Measurements from ENCODE around the gene COL8A2.
A peak's percentile ranks its signal among the peaks of the same experiment; 100 is the strongest.

Gene COL8A2

GRCh38 chr1:36097693-36098585, 27.1 kb downstream of the COL8A2 start:
- no peak for TF ChIP-seq HOXC10 (CRISPR knock-in tag; IDR thresholded peaks at IDR 0.05)
- no peak for TF ChIP-seq SP3 (tag by site-specific recombination; IDR thresholded peaks at IDR 0.05)
- no peak for TF ChIP-seq ZNF776 (tag by site-specific recombination; IDR thresholded peaks at IDR 0.05; ENCODE audit: borderline replicate concordance)
- no peak for TF ChIP-seq ZBTB7A (tag by site-specific recombination; IDR thresholded peaks at IDR 0.05; ENCODE audit: low read depth)
- no peak for TF ChIP-seq PRDM4 (tag by site-specific recombination; IDR thresholded peaks at IDR 0.05)
- no peak for TF ChIP-seq ZNF266 (tag by site-specific recombination; IDR thresholded peaks at IDR 0.05; ENCODE audit: low read depth)
- TF ChIP-seq, protein P1, sequence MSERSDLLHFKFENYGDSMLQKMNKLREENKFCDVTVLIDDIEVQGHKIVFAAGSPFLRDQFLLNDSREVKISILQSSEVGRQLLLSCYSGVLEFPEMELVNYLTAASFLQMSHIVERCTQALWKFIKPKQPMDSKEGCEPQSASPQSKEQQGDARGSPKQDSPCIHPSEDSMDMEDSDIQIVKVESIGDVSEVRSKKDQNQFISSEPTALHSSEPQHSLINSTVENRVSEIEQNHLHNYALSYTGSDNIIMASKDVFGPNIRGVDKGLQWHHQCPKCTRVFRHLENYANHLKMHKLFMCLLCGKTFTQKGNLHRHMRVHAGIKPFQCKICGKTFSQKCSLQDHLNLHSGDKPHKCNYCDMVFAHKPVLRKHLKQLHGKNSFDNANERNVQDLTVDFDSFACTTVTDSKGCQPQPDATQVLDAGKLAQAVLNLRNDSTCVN (tag by site-specific recombination; optimal IDR thresholded peaks at IDR 0.05) = no peak
- TF ChIP-seq, protein P2, sequence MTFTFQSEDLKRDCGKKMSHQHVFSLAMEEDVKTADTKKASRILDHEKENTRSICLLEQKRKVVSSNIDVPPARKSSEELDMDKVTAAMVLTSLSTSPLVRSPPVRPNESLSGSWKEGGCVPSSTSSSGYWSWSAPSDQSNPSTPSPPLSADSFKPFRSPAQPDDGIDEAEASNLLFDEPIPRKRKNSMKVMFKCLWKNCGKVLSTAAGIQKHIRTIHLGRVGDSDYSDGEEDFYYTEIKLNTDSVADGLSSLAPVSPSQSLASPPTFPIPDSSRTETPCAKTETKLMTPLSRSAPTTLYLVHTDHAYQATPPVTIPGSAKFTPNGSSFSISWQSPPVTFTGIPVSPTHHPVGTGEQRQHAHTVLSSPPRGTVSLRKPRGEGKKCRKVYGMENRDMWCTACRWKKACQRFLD (tag by site-specific recombination; IDR thresholded peaks at IDR 0.05) = no peak
- TF ChIP-seq ZNF184 (tag by site-specific recombination; IDR thresholded peaks at IDR 0.05) = no peak
- no peak for TF ChIP-seq ZNF792 (tag by site-specific recombination; IDR thresholded peaks at IDR 0.05)
- TF ChIP-seq ZNF311 (tag by site-specific recombination; IDR thresholded peaks at IDR 0.05; ENCODE audit: borderline replicate concordance) = no peak
- no peak for TF ChIP-seq ZNF449 (tag by site-specific recombination; IDR thresholded peaks at IDR 0.05)
- no peak overlapping the region for H3K27ac ChIP-seq (ENCODE audit: extremely low read depth, low read depth, low read length)
- H3K4me3 ChIP-seq (ENCODE audit: low read depth, low read length) = no peak overlapping the region
- H3K36me3 ChIP-seq (ENCODE audit: control insufficient read depth in 2 of 2, insufficient read depth in 1 of 2, low read length in 2 of 2) = peaks cover 0 to 41% of the 10 kb centered on the region in 2 experiments; a peak in 1 of 3 replicates
- CTCF ChIA-PET = interaction anchor here (1.1 to 11.1 kb wide), 3 partner anchors 9 to 91 kb away, joined by 4 to 156 read pairs (median 8); partner anchors contain the start of gene ADPRS
- no peaks in the 10 kb centered on the region for H3K4me1 ChIP-seq (ENCODE audit: control insufficient read depth, insufficient read depth, low read length)
- POLR2A ChIA-PET = interaction anchor here (1.0 to 1.4 kb wide), 3 partner anchors 35 to 166 kb away, joined by 3 to 7 read pairs (median 4); no protein-coding TSS in a partner anchor
- no peaks in the 10 kb centered on the region for H3K9me3 ChIP-seq (ENCODE audit: control insufficient read depth, insufficient read depth, low read depth, low read length)

- H3K4me3 ChIP-seq (ENCODE audit: low read depth, low read length) = no peak overlapping the region
- H3K4me1 ChIP-seq (ENCODE audit: control insufficient read depth, insufficient read depth, low read length) = no peaks in the 10 kb centered on the region
- CTCF ChIA-PET = interaction anchor here (0.6 to 11.1 kb wide), 6 partner anchors 8 to 92 kb away, joined by 3 to 156 read pairs (median 4); partner anchors contain the start of genes ADPRS and TRAPPC3
- POLR2A ChIA-PET = interaction anchor here (1.0 to 1.4 kb wide), 3 partner anchors 37 to 164 kb away, joined by 3 to 7 read pairs (median 4); no protein-coding TSS in a partner anchor
- H3K9me3 ChIP-seq (ENCODE audit: control insufficient read depth, insufficient read depth, low read depth, low read length) = no peaks in the 10 kb centered on the region
- no peak overlapping the region for H3K27ac ChIP-seq (ENCODE audit: extremely low read depth, low read depth, low read length)
- peaks cover 0 to 53% of the 10 kb centered on the region in 2 experiments; a peak in 2 of 3 replicates for H3K36me3 ChIP-seq (ENCODE audit: control insufficient read depth in 2 of 2, insufficient read depth in 1 of 2, low read length in 2 of 2)
- TF ChIP-seq HIC1 (tag by site-specific recombination; IDR thresholded peaks at IDR 0.05) (0 out of 2 replicates have a peak, but pooled peaks have one; percentile 41), ZNF324 (tag by site-specific recombination; IDR thresholded peaks at IDR 0.05) (no peak), GLIS2 (tag by site-specific recombination; IDR thresholded peaks at IDR 0.05) (peak; percentile 72), ZBTB44 (tag by site-specific recombination; IDR thresholded peaks at IDR 0.05) (no peak), GLIS1 (tag by site-specific recombination; IDR thresholded peaks at IDR 0.05) (peak; percentile 50)
- TF ChIP-seq, protein P3, sequence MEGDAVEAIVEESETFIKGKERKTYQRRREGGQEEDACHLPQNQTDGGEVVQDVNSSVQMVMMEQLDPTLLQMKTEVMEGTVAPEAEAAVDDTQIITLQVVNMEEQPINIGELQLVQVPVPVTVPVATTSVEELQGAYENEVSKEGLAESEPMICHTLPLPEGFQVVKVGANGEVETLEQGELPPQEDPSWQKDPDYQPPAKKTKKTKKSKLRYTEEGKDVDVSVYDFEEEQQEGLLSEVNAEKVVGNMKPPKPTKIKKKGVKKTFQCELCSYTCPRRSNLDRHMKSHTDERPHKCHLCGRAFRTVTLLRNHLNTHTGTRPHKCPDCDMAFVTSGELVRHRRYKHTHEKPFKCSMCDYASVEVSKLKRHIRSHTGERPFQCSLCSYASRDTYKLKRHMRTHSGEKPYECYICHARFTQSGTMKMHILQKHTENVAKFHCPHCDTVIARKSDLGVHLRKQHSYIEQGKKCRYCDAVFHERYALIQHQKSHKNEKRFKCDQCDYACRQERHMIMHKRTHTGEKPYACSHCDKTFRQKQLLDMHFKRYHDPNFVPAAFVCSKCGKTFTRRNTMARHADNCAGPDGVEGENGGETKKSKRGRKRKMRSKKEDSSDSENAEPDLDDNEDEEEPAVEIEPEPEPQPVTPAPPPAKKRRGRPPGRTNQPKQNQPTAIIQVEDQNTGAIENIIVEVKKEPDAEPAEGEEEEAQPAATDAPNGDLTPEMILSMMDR (tag by site-specific recombination; IDR thresholded peaks at IDR 0.05) = peak; percentile 94
These were observed 28.3 kb downstream of the COL8A2 start for GRCh38 chr1:36096500-36097432.
